Measurements from ENCODE around the gene TMEM181.
"Not testable (repeated sequence)": the region's sequence is repeated elsewhere in the genome, so short reads cannot be mapped to it uniquely, and the experiment has no call there.

Gene TMEM181

GRCh38 chr6:158559895-158560835 is at the start of gene TMEM181:
TMEM181 (plus strand) TSS chr6:158560091; CDS start chr6:158560225, 134 bp downstream.
- DNase-seq, result peak; percentile 76

DNA sequence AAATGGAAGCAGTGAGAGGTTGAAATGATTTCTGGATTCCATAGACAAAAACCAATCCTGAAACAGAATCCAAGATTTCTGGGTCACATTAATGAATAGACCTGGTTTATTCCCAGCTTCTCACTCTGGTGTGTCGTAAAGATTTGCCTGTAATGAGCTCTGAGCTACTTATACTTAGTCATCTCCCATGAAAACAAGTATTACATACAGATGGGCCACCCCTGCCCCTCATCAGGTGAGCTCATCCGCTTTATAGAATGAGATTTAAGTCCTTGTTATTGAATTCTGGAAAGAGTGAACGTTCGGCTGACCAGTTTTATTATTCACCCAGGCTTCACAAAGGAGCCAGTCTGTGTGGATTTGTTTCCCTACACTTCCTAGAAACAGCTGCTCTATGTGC is 47.1 kb upstream of the TMEM181 start:
- no peak for DNase-seq

GRCh38 chr6:158514176-158514575 is 45.7 kb upstream of the TMEM181 start:
- DNase-seq, result no peak

DNA sequence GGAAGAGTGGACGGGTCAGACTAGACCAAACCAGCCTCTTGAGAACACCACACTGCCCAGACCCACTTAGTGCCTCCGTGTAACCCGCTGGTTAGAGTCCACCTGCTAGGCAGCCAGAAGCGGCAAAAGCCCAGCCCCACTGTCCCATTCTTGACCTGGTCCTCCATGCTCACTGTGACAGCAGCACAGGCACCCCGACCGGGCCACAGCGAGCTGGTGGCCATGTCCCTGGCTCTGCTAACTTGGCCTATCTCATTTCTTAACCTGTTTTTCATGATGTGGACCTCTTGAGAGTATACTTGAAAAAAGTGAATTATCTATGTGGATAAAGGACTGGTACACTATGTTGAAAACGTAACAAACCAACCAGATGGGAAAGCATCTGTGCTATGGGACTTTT is 44.9 kb upstream of the TMEM181 start:
- no peak for DNase-seq

- no peak for DNase-seq
Observed at GRCh38 chr6:158516098-158516497, 43.8 kb upstream of the TMEM181 start.

- no peak for DNase-seq
Observed at GRCh38 chr6:158517038-158517437, 42.9 kb upstream of the TMEM181 start.

DNA sequence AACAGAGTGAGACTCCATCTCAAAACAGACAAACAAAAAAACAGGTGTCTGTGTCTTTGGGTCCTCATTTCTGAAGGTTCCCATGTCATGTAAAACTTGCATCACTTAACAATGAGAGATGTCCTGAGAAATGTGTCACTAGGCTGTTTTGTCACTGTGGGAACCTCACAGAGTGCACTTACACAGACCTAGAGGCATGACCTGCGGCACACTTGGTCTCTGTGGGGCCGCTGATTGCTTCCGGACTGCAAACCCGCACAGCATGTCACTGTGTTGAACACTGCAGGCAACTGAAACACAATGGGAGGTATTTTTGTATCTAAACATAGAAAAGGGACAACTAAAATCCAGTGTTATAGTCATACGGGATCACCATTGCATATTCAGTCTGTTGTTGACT is 42.3 kb upstream of the TMEM181 start:
- no peak for DNase-seq

DNA sequence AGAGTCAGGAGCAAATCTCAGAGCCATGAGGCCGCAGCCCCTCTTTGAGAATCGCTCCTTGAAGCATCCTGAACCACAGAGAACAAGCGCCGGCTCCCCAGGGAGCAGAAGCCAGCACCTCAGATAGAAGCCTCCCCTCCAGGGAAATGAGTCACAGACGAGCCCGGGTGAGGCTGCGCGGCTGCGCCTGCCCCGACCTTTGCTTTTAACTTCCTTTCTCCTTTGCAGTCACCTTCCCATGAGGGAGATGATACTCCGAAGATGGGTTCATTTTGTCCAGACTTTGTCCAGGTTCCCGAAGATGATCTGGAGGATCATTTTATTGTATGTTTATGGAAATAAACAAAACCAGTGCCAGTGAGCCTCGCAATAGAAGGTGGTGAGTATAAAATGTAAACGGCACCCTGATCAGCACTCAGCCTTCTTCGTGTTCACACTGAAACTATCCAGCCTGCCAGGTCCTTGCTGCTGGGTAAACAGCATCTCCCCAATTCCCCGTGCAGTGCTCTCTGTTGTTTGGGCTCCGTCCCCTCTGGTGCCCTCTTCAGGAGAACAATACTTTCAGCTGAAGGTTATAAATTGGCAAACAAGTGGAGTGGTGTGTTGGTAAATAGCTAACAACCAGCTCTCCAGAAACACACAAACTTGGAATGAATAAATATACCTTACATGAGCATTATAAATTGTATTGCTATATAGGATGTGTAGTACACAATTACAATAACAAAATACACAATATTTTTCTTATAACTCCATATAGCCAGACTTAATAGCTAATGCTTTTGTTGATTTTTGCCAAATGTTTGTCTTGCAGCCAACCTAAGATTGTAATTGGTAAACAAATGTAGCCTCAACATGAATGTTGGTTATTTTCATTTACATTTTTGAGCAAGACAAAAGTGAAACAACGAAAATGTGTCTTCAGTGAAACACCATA is 41.4 kb upstream of the TMEM181 start:
- DNase-seq, result peak; percentile 55

- no peak for DNase-seq
Observed at GRCh38 chr6:158519300-158519699, 40.6 kb upstream of the TMEM181 start.

DNA sequence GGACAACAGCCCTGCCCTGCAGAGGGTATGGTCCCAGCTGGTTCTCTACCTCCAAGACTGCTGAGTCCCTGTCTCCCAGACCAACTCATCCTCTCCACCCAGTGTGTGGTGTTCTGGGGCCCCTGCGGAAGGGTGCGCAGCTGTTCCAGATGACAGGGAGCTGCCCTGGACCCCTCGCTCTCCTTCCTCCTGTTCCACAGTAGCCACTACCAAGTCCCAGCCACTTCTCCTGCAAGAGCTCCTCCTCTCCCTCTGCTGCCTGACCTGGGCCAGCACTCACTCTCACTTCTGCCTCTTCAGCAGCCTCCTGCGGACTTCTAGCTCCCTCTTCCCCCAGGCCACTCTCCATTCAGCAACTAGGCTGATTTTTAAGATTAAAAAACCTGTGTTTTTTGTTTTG is 40.1 kb upstream of the TMEM181 start:
- DNase-seq, result no peak

GRCh38 chr6:158520975-158521374 is 38.9 kb upstream of the TMEM181 start:
- not testable (repeated sequence) for DNase-seq

- DNase-seq, result no peak
Observed at GRCh38 chr6:158521759-158522158, 38.1 kb upstream of the TMEM181 start.

DNA sequence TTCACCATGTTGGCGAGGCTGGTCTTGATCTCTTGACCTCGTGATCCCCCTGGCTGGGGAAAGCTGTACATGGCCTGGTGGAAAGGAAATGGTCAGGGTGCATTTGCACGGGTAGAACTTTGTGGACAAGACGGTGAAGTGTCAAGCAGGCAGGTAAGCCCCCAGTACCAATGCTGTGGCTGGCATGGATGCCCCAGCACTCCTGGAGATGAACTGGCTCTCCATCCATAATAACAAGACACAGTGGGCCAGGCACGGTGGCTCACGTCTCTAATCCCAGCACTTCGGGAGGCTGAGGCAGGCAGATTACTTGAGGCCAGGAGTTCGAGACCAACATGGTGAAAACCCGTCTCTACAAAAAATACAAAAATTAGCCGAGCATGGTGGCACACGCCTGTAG is 37.3 kb upstream of the TMEM181 start:
- DNase-seq, result no peak

- DNase-seq, result no peak
Observed at GRCh38 chr6:158524311-158524710, 35.6 kb upstream of the TMEM181 start.

- DNase-seq, result not testable (repeated sequence)
Observed at GRCh38 chr6:158527858-158528257, 32.0 kb upstream of the TMEM181 start.

- no peak for DNase-seq
Observed at GRCh38 chr6:158528826-158529225, 31.1 kb upstream of the TMEM181 start.

DNA sequence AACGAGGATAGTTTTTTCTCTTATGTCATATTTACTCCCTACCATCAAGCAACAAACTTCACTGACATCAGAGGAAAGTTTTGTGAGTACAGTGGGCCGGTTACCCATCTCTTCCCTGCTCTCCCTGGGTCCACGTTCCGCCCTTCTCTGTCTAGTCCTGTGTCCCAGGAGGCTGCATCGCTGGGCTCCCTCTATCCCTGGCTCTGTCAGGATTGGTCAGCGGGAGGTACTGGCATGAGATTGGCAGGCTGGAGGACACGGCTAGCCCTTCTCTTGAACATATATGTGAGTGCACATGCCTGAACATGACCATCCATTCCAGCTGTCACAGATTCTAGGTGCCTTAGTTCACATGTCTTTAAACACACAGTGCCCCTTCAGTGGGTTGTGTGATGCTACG is 30.3 kb upstream of the TMEM181 start:
- no peak for DNase-seq

GRCh38 chr6:158531566-158531965 is 28.3 kb upstream of the TMEM181 start:
- DNase-seq, result no peak

DNA sequence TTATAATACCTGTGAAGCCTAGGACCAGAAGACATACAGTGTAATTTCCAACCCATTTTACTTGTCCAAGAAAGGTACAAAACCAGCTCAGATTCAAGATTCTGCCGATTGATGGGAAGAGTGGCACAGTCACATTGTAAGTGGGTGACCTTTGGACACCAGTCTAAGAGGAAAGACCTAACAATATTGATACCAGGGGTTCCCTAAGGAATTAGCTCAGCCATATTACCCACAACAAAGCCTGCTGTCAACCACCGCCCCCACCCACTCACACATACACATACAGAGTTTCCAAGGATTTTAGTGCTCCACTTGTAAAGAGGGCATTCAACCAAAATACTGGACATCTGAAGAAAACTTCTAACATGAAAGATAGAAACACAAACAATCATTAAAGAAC is 27.9 kb upstream of the TMEM181 start:
- no peak for DNase-seq

GRCh38 chr6:158536084-158536890 is 23.6 kb upstream of the TMEM181 start:
- DNase-seq, result peak; percentile 21

- peak; percentile 45 for DNase-seq
Observed at GRCh38 chr6:158536891-158537798, 22.7 kb upstream of the TMEM181 start.

DNA sequence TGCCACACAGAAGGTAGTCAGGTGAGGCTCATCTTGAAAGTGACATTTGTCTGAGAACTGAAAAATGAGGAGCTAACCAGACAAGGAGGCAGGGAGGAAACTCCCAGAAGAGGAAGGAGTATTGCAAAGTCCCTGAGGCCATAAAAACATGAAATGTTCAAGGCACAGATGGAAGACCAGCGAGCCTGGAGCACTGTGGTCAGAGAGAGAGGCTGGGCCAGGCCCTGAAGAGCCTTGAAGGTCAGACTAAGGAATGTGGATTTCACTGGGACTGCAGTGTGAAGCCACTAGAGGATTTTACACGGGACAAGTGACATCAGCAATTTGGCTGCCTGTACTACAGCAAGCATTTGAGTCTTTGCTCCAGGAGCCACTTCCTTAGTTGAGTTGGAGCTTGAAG is 21.1 kb upstream of the TMEM181 start:
- no peak for DNase-seq

Data from NCI-H2107 (cell line).